CD4-positive, CD25-positive, alpha-beta regulatory T cell (primary cell): Measurements from ENCODE around the gene HIPK3. TPM values are rescaled to one million over a fixed set of nuclear protein-coding genes. Genes with fewer than 3 reads are reported as not detected.

ENCODE experiments used
- ATAC-seq, 2 donors: fragments of 150-1000 bp; cut with Tn5 transposase; one replicate each; pipeline ENCODE4 v1.10.0; 2021; ENCODE audit warnings: low read depth in 2 of 2, moderate number of reproducible peaks in 2 of 2, moderate library complexity in 1 of 2
- DNase-seq, 3 donors: peaks; one replicate each; pipeline versions ENCODE4 v3.0.0 to v3.0.0-alpha.2; 2012 to 2022; ENCODE audit warnings: mixed read lengths in 1 of 3
- H3K27ac ChIP-seq: one replicate; pipeline ENCODE4 v1.7.0; 2013; ENCODE audit warnings: mild to moderate bottlenecking, low read length; ENCODE audit not compliant: insufficient read depth, poor library complexity, severe bottlenecking
- H3K27me3 ChIP-seq: one replicate; pipeline ENCODE4 v1.7.0; 2013; ENCODE audit warnings: low read length; ENCODE audit not compliant: control insufficient read depth, insufficient read depth
- H3K36me3 ChIP-seq: one replicate; pipeline ENCODE4 v1.7.0; 2013; ENCODE audit warnings: mild to moderate bottlenecking, low read length, moderate library complexity; ENCODE audit not compliant: control insufficient read depth, insufficient read depth
- H3K4me1 ChIP-seq: 2 replicates; pipeline ENCODE4 v1.7.0; 2013; ENCODE audit warnings: mild to moderate bottlenecking, low read length; ENCODE audit not compliant: insufficient read depth, control insufficient read depth, poor library complexity, severe bottlenecking
- H3K4me3 ChIP-seq: one replicate; pipeline ENCODE4 v1.7.0; 2013; ENCODE audit warnings: low read depth, mild to moderate bottlenecking, low read length, moderate library complexity
- H3K9me3 ChIP-seq, 2 experiments: 1 replicate in 1 of 2; 2 replicates in 1 of 2; pipeline ENCODE4 v1.7.0; 2013; ENCODE audit warnings: low read length in 2 of 2, mild to moderate bottlenecking in 1 of 2, moderate library complexity in 1 of 2; ENCODE audit not compliant: control insufficient read depth in 2 of 2
- H3K27ac Mint-ChIP-seq, 3 donors: one replicate each; pipeline ENCODE4 v1.8.0; 2020 to 2022; ENCODE audit warnings: mild to moderate bottlenecking in 3 of 3, mixed read lengths in 3 of 3, moderate library complexity in 2 of 3
- H3K27me3 Mint-ChIP-seq: one replicate; pipeline ENCODE4 v1.8.0; 2022; ENCODE audit warnings: mild to moderate bottlenecking, mixed read lengths
- H3K36me3 Mint-ChIP-seq: one replicate; pipeline ENCODE4 v1.8.0; 2020; ENCODE audit warnings: mixed read lengths
- H3K4me1 Mint-ChIP-seq, 4 donors: one replicate each; pipeline ENCODE4 v1.8.0; 2020 to 2022; ENCODE audit warnings: mixed read lengths in 4 of 4, mild to moderate bottlenecking in 1 of 4
- H3K4me3 Mint-ChIP-seq, 4 donors: one replicate each; pipeline ENCODE4 v1.8.0; 2020 to 2022; ENCODE audit warnings: mild to moderate bottlenecking in 4 of 4, mixed read lengths in 4 of 4, moderate library complexity in 3 of 4
- H3K9me3 Mint-ChIP-seq, 7 donors: one replicate each; pipeline ENCODE4 v1.8.0; 2020 to 2022; ENCODE audit warnings: mixed read lengths in 7 of 7, mild to moderate bottlenecking in 3 of 7, moderate library complexity in 2 of 7
- polyA plus RNA-seq, 4 donors: library from polyadenylated mRNA; unstranded; fragments of 300-500 nt; fragmentation: Illumina TruSeq; gene quantifications; one replicate each; pipeline ENCODE4 v1.2.3, GENCODE V29; 2021
- total RNA-seq: library from RNA; stranded (reverse); gene quantifications from one replicate; pipeline ENCODE4 v1.2.3, GENCODE V29; 2022

HIPK3 gene
- total and polyA plus RNA-seq, 5 donors from 2014 or later = 18.7 to 47.5 (median 27.5) TPM

DNA sequence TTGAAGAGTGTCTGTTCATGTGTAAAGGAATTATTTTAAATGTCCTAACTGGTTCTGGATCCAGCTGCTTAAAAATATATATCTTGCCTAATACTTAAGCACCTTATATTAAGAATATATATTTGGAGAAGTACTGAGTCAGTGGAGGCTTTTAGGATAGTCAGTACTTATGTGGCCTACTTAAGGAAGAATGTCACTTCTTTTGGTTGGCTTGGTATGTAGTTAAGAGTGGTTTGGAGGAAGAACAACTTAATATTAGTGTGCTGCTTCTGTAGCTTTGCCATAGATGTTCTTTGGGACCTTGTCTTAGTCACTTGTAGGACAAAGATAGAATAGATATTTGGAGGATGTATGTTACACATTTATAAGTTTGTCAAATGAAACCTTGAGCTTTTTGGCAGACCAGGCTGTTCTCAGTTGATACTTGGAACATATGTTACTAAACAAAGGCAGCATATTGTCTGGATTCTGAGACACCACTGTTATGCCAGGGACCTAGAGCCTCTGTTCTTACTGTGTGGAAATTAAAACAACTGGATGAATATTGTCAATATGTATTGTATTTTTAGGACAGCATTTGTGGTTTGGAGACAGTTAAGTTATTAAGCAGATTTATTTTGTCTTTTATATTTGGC lies 4.9 kb downstream of the HIPK3 start:
- no peaks in the 10 kb centered on the region for H3K36me3 ChIP-seq
- no peaks in the 10 kb centered on the region for H3K36me3 Mint-ChIP-seq
- ATAC-seq = no peak
- peak overlapping the region in 1 of 3 donors; percentile 23 for H3K27ac Mint-ChIP-seq
- peaks cover 32% of the 10 kb centered on the region for H3K4me1 ChIP-seq
- peaks cover 17 to 67% (median 47%) of the 10 kb centered on the region in 4 donors for H3K4me1 Mint-ChIP-seq
- H3K4me3 ChIP-seq = peak overlapping the region; percentile 15
- no peak for DNase-seq
- no peaks in the 10 kb centered on the region for H3K27me3 Mint-ChIP-seq
- no peak overlapping the region for H3K27ac ChIP-seq
- H3K9me3 ChIP-seq = no peaks in the 10 kb centered on the region
- H3K4me3 Mint-ChIP-seq = peak overlapping the region in 1 of 4 donors; percentile 90
- no peaks in the 10 kb centered on the region for H3K27me3 ChIP-seq
- H3K9me3 Mint-ChIP-seq = peaks cover 0 to 2% (median 0%) of the 10 kb centered on the region in 7 donors

DNA sequence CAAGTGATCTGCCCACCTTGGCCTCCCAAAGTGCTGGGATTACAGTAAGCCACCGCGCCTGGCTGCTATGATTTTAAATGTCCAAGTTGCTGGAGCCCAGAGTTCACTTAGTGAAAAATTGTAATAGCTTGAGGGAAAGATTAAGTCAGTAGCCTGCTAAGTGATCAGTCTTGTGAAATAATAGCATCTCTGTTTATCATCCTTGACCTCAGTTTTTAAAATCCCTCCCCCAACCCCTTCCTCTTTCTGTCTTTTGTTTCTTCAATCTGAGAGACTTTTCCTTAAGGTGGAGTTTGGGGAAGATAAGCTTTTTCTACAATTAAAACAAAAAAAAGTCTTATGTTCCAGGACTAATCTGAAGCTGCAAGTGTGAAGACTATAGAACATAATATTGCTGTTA lies 6.4 kb downstream of the HIPK3 start:
- Histone ChIP-seq H3K27me3 (no peaks in the 10 kb centered on the region), H3K36me3 (no peaks in the 10 kb centered on the region), H3K27ac (no peak overlapping the region), H3K4me1 (peaks cover 28% of the 10 kb centered on the region), H3K4me3 (no peak overlapping the region), H3K9me3 (no peaks in the 10 kb centered on the region)
- Mint-ChIP-seq H3K4me3 (peak overlapping the region in 2 of 4 donors; percentile 4 to 54), H3K9me3 (peaks cover 0 to 2% (median 0%) of the 10 kb centered on the region in 7 donors), H3K36me3 (no peaks in the 10 kb centered on the region), H3K27me3 (no peaks in the 10 kb centered on the region), H3K27ac (no peak overlapping the region), H3K4me1 (peaks cover 17 to 75% (median 52%) of the 10 kb centered on the region in 4 donors)
- ATAC-seq (no peak), DNase-seq (no peak)

DNA sequence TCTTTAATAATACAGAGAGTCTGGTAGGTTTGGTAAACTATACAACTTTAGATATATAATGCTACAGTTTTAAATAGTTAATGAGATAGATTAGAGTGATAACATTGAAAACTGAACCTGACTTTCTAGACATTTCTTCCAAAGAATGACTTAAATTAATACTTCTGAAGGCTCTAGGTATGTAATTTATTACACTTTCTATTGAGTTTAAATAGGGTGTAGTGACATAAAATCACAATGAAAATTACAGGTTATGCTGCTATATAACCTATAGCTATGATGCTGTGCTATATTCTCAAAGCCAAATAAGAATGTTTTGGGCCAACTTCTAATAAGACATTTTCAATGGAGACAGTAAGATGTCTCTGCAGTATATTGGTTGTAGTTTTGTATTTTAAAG lies 7.7 kb downstream of the HIPK3 start:
- no peak overlapping the region for H3K4me3 ChIP-seq
- H3K27me3 ChIP-seq = no peaks in the 10 kb centered on the region
- Mint-ChIP-seq H3K36me3 (no peaks in the 10 kb centered on the region), H3K9me3 (peaks cover 0 to 2% (median 0%) of the 10 kb centered on the region in 7 donors), H3K4me3 (no peak overlapping the region), H3K27ac (no peak overlapping the region), H3K4me1 (peaks cover 19 to 74% (median 50%) of the 10 kb centered on the region in 4 donors), H3K27me3 (no peaks in the 10 kb centered on the region)
- ATAC-seq = no peak
- no peaks in the 10 kb centered on the region for H3K9me3 ChIP-seq
- no peaks in the 10 kb centered on the region for H3K36me3 ChIP-seq
- no peak for DNase-seq
- peaks cover 19% of the 10 kb centered on the region for H3K4me1 ChIP-seq
- H3K27ac ChIP-seq = no peak overlapping the region

DNA sequence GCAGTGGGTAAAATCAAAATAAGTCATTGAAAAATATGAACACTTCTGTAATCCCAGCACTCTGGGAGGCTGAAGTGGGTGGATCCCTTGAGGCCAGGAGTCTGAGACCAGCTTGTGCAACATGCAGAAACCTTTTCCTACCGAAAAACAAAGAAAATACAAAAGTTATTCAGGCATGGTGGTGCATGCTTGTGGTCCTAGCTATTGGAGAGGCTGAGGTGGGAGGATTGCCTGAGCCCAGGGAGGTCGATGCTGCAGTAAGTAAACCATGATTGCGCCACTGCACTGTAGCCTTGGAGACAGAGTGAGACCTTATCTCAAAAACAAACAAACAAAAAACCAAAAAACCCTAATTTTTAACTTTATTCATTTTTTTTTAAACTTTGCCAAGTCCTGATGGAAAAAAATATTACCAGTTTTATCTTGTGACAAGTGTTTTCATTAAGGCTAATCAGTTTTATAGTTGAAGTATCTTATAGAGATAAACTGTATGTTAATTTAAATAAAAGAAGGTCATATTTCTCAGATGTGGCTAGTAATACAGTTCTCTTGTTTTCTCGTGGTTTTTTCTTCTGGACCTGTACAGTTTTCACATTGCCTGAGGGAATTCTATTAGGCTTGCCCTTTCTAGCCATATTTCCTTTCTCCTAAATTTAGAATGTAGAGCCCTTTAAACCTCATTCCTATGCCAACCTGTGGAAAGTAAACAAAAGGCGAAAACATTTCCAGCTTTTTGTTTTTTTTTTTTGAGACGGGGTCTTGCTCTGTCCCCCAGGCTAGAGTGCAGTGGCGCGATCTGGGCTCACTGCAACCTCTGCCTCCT lies 9.4 kb downstream of the HIPK3 start:
- Mint-ChIP-seq H3K4me3 (no peak overlapping the region), H3K27ac (no peak overlapping the region), H3K36me3 (no peaks in the 10 kb centered on the region), H3K4me1 (peaks cover 16 to 61% (median 41%) of the 10 kb centered on the region in 4 donors), H3K27me3 (no peaks in the 10 kb centered on the region), H3K9me3 (no peaks in the 10 kb centered on the region)
- peaks cover 17% of the 10 kb centered on the region for H3K4me1 ChIP-seq
- H3K4me3 ChIP-seq = no peak overlapping the region
- no peaks in the 10 kb centered on the region for H3K9me3 ChIP-seq
- DNase-seq = no peak
- no peaks in the 10 kb centered on the region for H3K36me3 ChIP-seq
- no peak overlapping the region for H3K27ac ChIP-seq
- no peak for ATAC-seq
- no peaks in the 10 kb centered on the region for H3K27me3 ChIP-seq

DNA sequence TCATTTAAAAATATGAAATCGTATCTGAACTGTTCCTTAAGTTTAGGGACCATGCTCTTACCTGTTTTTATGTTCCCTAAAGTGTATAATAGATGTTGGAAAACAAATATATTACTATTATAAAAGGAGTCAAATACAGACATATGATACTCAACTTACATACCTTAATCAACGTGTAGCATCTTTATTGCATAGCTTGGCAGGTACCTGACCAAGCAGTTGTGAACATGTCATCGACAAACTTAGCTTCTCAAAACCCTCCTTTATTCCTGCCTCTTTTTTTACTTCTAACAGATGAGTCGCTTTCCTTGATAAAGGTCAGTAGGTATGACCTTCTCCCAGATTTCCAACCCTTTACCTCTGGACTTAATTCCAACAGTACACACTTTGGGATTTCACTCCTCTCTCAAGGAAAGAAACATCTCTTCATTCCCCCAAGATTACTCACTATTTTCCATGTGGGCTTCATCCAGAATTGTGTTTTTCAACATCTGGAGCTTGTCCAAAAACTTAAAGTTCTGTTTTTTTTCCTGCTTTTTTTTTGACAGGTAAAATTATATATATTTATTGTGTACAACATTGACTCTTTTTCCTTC lies 11.9 kb downstream of the HIPK3 start:
- H3K4me1 Mint-ChIP-seq = peaks cover 15 to 57% (median 29%) of the 10 kb centered on the region in 4 donors
- DNase-seq = no peak
- no peaks in the 10 kb centered on the region for H3K36me3 Mint-ChIP-seq
- H3K27ac ChIP-seq = no peak overlapping the region
- no peaks in the 10 kb centered on the region for H3K9me3 ChIP-seq
- peaks cover 12% of the 10 kb centered on the region for H3K4me1 ChIP-seq
- H3K27me3 ChIP-seq = no peaks in the 10 kb centered on the region
- no peaks in the 10 kb centered on the region for H3K36me3 ChIP-seq
- H3K4me3 Mint-ChIP-seq = no peak overlapping the region
- H3K4me3 ChIP-seq = no peak overlapping the region
- no peaks in the 10 kb centered on the region for H3K27me3 Mint-ChIP-seq
- no peak for ATAC-seq
- H3K9me3 Mint-ChIP-seq = no peaks in the 10 kb centered on the region
- peak overlapping the region in 1 of 3 donors; percentile 33 for H3K27ac Mint-ChIP-seq

DNA sequence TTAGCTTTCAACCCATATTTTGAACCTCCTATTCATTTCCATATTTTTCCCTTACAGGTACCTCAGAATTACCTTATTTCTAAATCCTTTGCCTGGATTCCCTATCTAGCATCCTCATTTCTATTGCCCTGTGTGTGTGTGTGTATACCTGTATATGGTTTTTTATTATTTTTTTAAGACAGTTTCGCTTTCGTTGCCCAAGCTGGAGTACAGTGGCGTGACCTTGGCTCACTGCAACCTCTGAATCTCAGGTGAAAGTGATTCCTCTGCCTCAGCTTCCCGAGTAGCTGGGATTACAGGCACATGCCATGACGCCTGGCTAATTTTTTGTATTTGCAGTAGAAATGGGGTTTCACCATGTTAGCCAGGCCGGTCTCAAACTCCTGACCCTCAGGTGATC lies 12.6 kb downstream of the HIPK3 start:
- H3K27me3 ChIP-seq = no peaks in the 10 kb centered on the region
- H3K27me3 Mint-ChIP-seq = no peaks in the 10 kb centered on the region
- H3K4me3 Mint-ChIP-seq = peak overlapping the region in 2 of 4 donors; percentile 12 to 14
- no peaks in the 10 kb centered on the region for H3K9me3 Mint-ChIP-seq
- H3K9me3 ChIP-seq = no peaks in the 10 kb centered on the region
- no peaks in the 10 kb centered on the region for H3K36me3 Mint-ChIP-seq
- H3K36me3 ChIP-seq = no peaks in the 10 kb centered on the region
- no peak overlapping the region for H3K27ac ChIP-seq
- DNase-seq (no peak), ATAC-seq (no peak)
- H3K4me1 Mint-ChIP-seq = peaks cover 22 to 60% (median 30%) of the 10 kb centered on the region in 4 donors
- H3K4me3 ChIP-seq = no peak overlapping the region
- no peak overlapping the region for H3K27ac Mint-ChIP-seq
- H3K4me1 ChIP-seq = peaks cover 12% of the 10 kb centered on the region

DNA sequence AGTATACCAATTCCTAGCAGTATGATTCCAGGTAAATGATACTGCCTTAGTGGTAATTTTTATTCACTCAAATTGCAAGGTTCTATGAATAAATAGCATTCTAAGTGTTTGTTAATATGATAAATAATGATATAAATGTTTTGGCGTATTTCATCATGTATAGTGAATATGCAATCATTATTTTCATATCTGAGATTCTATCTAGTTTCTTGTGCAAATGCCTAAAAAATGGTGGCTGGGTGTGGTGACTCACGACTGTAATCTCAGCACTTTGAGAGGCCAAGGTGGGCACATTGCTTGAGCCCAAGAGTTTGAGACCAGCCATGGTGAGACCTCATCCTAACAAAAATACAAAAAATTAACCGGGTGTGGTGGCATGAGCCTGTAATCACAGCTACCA lies 13.9 kb downstream of the HIPK3 start:
- H3K27me3 Mint-ChIP-seq = no peaks in the 10 kb centered on the region
- ATAC-seq = no peak

More for the DNA sequence above, 13.9 kb downstream of the HIPK3 start:
- Mint-ChIP-seq H3K36me3 (no peaks in the 10 kb centered on the region), H3K4me1 (peaks cover 29 to 67% (median 36%) of the 10 kb centered on the region in 4 donors), H3K9me3 (no peaks in the 10 kb centered on the region), H3K27ac (peak overlapping the region in 1 of 3 donors; percentile 20), H3K4me3 (no peak overlapping the region)
- Histone ChIP-seq H3K27ac (no peak overlapping the region), H3K27me3 (no peaks in the 10 kb centered on the region), H3K9me3 (no peaks in the 10 kb centered on the region), H3K4me1 (peaks cover 16% of the 10 kb centered on the region), H3K4me3 (no peak overlapping the region), H3K36me3 (no peaks in the 10 kb centered on the region)
- DNase-seq = no peak
